HCT116 (cell line): ENCODE measurements around the gene STAT6. TPM values are rescaled to one million over a fixed set of nuclear protein-coding genes. Genes with fewer than 3 reads are reported as not detected.

Source experiments
- ATAC-seq: fragments of 200-7000 bp; cut with Tn5 transposase; 2 replicates; pipeline ENCODE4 v1.9.1; 2020; ENCODE audit warnings: mild to moderate bottlenecking, moderate library complexity
- BruUV-seq: library from RNA; stranded (reverse); fragments of 400-500 nt; replicated peaks from 2 replicates; lab custom pipeline; 2021; lab: Mats Ljungman, UMichigan
- CTCF ChIA-PET: fragments of 300-600 bp; sonication (Branson Sonifier 250); formaldehyde crosslinking; loops from one replicate; lab custom pipeline; 2021; ENCODE audit warnings: antibody characterized with exemption; lab: Charles Lee
- POLR2A ChIA-PET: fragments of 300-600, 350-600 bp; sonication (Branson Sonifier 250); formaldehyde crosslinking; loops from one replicate; lab custom pipeline; 2021; ENCODE audit warnings: antibody characterized with exemption; lab: Charles Lee
- RAD21 ChIA-PET, 2 experiments: fragments of 300-600 bp; sonication (Branson Sonifier 250); formaldehyde crosslinking; loops; one replicate each; lab custom pipeline; 2023; ENCODE audit warnings: low total read pairs in 2 of 2; ENCODE audit not compliant: uncharacterized antibody in 2 of 2, unreplicated experiment in 2 of 2, low non-redundant PET in 1 of 2; lab: Charles Lee
- DNase-seq: peaks from one replicate; pipeline ENCODE4 v3.0.0-alpha.2; 2010; ENCODE audit warnings: low read depth, low spot score
- H2AFZ ChIP-seq: fragments of 200-600 bp; shearing (Covaris generic), sonication (generic); 2 replicates; pipeline ENCODE4 v1.6.1; 2017; ENCODE audit warnings: low read depth, mixed run types, mixed read lengths, antibody characterized with exemption, low read length; ENCODE audit not compliant: poor library complexity, severe bottlenecking
- H3K27ac ChIP-seq: 2 replicates; pipeline ENCODE4 v1.5.1; 2012; ENCODE audit warnings: low read depth, low read length
- H3K27me3 ChIP-seq: fragments of 200-600 bp; sonication (generic); 2 replicates; pipeline ENCODE4 v1.6.1; 2016; ENCODE audit warnings: mixed run types, low read length, mixed read lengths; ENCODE audit not compliant: insufficient read depth
- H3K36me3 ChIP-seq, 2 experiments: fragments of 200-500 bp in 1 of 2; fragments of 200-600 bp in 1 of 2; sonication (Bioruptor generic) in 1 of 2; sonication (generic) in 1 of 2; 2 replicates each; pipeline versions ENCODE4 v1.5.1 to v1.6.1; 2014 to 2016; ENCODE audit warnings: low read length in 2 of 2, inconsistent platforms in 1 of 2, mixed read lengths in 1 of 2, mixed run types in 1 of 2; ENCODE audit not compliant: insufficient read depth in 2 of 2, control insufficient read depth in 1 of 2
- H3K4me1 ChIP-seq, 2 experiments: fragments of 200-600 bp in 1 of 2; sonication (generic) in 1 of 2; 2 replicates each; pipeline versions ENCODE4 v1.5.1 to v1.6.1; 2012 to 2017; ENCODE audit warnings: low read length in 2 of 2, inconsistent platforms in 1 of 2, mild to moderate bottlenecking in 1 of 2, mixed read lengths in 1 of 2, mixed run types in 1 of 2, moderate library complexity in 1 of 2; ENCODE audit not compliant: insufficient read depth in 2 of 2, control insufficient read depth in 1 of 2
- H3K4me2 ChIP-seq: fragments of 200-600 bp; sonication (generic); 2 replicates; pipeline ENCODE4 v1.6.1; 2017; ENCODE audit warnings: mixed run types, low read length, mixed read lengths
- H3K4me3 ChIP-seq, 2 experiments: fragments of 200-600 bp in 1 of 2; sonication (generic) in 1 of 2; replicated peaks in 1 of 2; 2 replicates each; pipeline ENCODE4 v1.5.1; 2011 to 2016; ENCODE audit warnings: low read length in 2 of 2, control low read depth in 1 of 2, low read depth in 1 of 2, mild to moderate bottlenecking in 1 of 2, mixed read lengths in 1 of 2, mixed run types in 1 of 2
- H3K79me2 ChIP-seq: fragments of 200-600 bp; sonication (generic); 2 replicates; pipeline ENCODE4 v1.6.1; 2017; ENCODE audit warnings: mild to moderate bottlenecking, mixed run types, low read length, moderate library complexity, mixed read lengths; ENCODE audit not compliant: insufficient read depth
- H3K9ac ChIP-seq: fragments of 200-600 bp; sonication (generic); 2 replicates; pipeline ENCODE4 v1.6.1; 2016; ENCODE audit warnings: low read length, mixed read lengths
- H3K9me2 ChIP-seq: fragments of 200-600 bp; sonication (generic), shearing (Covaris generic); 2 replicates; pipeline ENCODE4 v1.6.1; 2017; ENCODE audit warnings: mixed run types, mild to moderate bottlenecking, moderate library complexity; ENCODE audit not compliant: insufficient read depth
- H3K9me3 ChIP-seq, 2 experiments: fragments of 200-500 bp in 1 of 2; fragments of 200-600 bp in 1 of 2; sonication (Bioruptor generic) in 1 of 2; sonication (generic) in 1 of 2; 2 replicates each; pipeline ENCODE4 v1.6.1; 2014 to 2017; ENCODE audit warnings: low read length in 2 of 2, mixed read lengths in 2 of 2, inconsistent platforms in 1 of 2, low read depth in 1 of 2, mild to moderate bottlenecking in 1 of 2, mixed run types in 1 of 2, moderate library complexity in 1 of 2; ENCODE audit not compliant: control insufficient read depth in 1 of 2, insufficient read depth in 1 of 2
- H4K20me1 ChIP-seq: fragments of 200-600 bp; sonication (generic), shearing (Covaris generic); 2 replicates; pipeline ENCODE4 v1.6.1; 2017; ENCODE audit warnings: mixed run types, mild to moderate bottlenecking, moderate library complexity; ENCODE audit not compliant: insufficient read depth
- CBX3 ChIP-seq: IDR thresholded peaks from 2 replicates; pipeline ENCODE4 v1.6.1; 2012; ENCODE audit warnings: low read depth
- CEBPB ChIP-seq: IDR thresholded peaks from 2 replicates; pipeline ENCODE4 v1.6.1; 2012; ENCODE audit warnings: low read depth
- CTCF ChIP-seq, 3 experiments: fragments of 200-600 bp in 1 of 3; sonication (generic) in 1 of 3; IDR thresholded peaks in 2 of 3; conservative IDR thresholded peaks in 1 of 3; 2 replicates each; pipeline ENCODE4 v1.5.1; 2012 to 2017; ENCODE audit warnings: low read depth in 2 of 3, low read length in 2 of 3, antibody characterized with exemption in 1 of 3, borderline replicate concordance in 1 of 3, control low read depth in 1 of 3, mild to moderate bottlenecking in 1 of 3, mixed read lengths in 1 of 3, mixed run types in 1 of 3, moderate library complexity in 1 of 3; ENCODE audit not compliant: insufficient read depth in 1 of 3
- EGR1 ChIP-seq: IDR thresholded peaks from 2 replicates; pipeline ENCODE4 v1.6.1; 2012; ENCODE audit warnings: low read depth
- EZH2 ChIP-seq: fragments of 200-600 bp; sonication (generic); IDR thresholded peaks from 2 replicates; pipeline ENCODE4 v1.6.1; 2017; ENCODE audit warnings: antibody characterized with exemption, mixed run types
- EZH2phosphoT487 ChIP-seq: fragments of 200-600 bp; IDR thresholded peaks from 2 replicates; pipeline ENCODE4 v1.6.1; 2018; ENCODE audit warnings: antibody characterized with exemption, borderline replicate concordance
- FOSL1 ChIP-seq: IDR thresholded peaks from 2 replicates; pipeline ENCODE4 v1.6.1; 2012; ENCODE audit warnings: low read depth
- JUND ChIP-seq: IDR thresholded peaks from 2 replicates; pipeline ENCODE4 v1.6.1; 2012
- MAX ChIP-seq: IDR thresholded peaks from 2 replicates; pipeline ENCODE4 v1.6.1; 2012
- POLR2A ChIP-seq: IDR thresholded peaks from 2 replicates; pipeline ENCODE4 v1.7.0; 2011; ENCODE audit warnings: borderline replicate concordance; ENCODE audit not compliant: insufficient read depth, insufficient read length; ENCODE audit errors: extremely low read depth
- POLR2AphosphoS5 ChIP-seq: IDR thresholded peaks from 2 replicates; pipeline ENCODE4 v1.6.1; 2011; ENCODE audit warnings: mild to moderate bottlenecking, low read depth, low read length, moderate library complexity
- RAD21 ChIP-seq: IDR thresholded peaks from 2 replicates; pipeline ENCODE4 v1.6.1; 2012; ENCODE audit warnings: low read depth, mild to moderate bottlenecking
- REST ChIP-seq: IDR thresholded peaks from 2 replicates; pipeline ENCODE4 v1.6.1; 2012; ENCODE audit warnings: low read depth
- SIN3A ChIP-seq: IDR thresholded peaks from 2 replicates; pipeline ENCODE4 v1.6.1; 2012; ENCODE audit warnings: low read depth
- SRF ChIP-seq: IDR thresholded peaks from 2 replicates; pipeline ENCODE4 v1.6.1; 2012; ENCODE audit warnings: low read depth
- TCF7L2 ChIP-seq: IDR thresholded peaks from 2 replicates; pipeline ENCODE4 v1.7.0; 2011; ENCODE audit warnings: borderline replicate concordance, inconsistent platforms; ENCODE audit not compliant: insufficient read depth, insufficient read length; ENCODE audit errors: extremely low read depth
- YY1 ChIP-seq: IDR thresholded peaks from 2 replicates; pipeline ENCODE4 v1.6.1; 2011; ENCODE audit warnings: low read length, low read depth, moderate library complexity, mild to moderate bottlenecking; ENCODE audit not compliant: insufficient replicate concordance; ENCODE audit errors: extremely low read depth
- ZBTB33 ChIP-seq: IDR thresholded peaks from 2 replicates; pipeline ENCODE4 v1.6.1; 2011; ENCODE audit warnings: mild to moderate bottlenecking, low read length, moderate library complexity; ENCODE audit not compliant: insufficient replicate concordance; ENCODE audit errors: extremely low read depth
- ZFX ChIP-seq: fragments of 450-650 bp; IDR thresholded peaks from 2 replicates; pipeline ENCODE4 v1.6.1; 2017
- ZNF274 ChIP-seq: fragments of 200-500 bp; sonication (Bioruptor generic); IDR thresholded peaks from 2 replicates; pipeline ENCODE4 v1.6.1; 2014; ENCODE audit warnings: mild to moderate bottlenecking, low read depth, low read length, inconsistent platforms
- intact Hi-C: fragments of 100-400 bp; cut with micrococcal nuclease; formaldehyde crosslinking; loops from 2 replicates; pipeline ENCODE4 v1.10.0; 2022
- total RNA-seq: library from RNA; stranded (reverse); gene quantifications from one replicate; pipeline ENCODE4 v1.2.1, GENCODE V29; 2021; ENCODE audit not compliant: unreplicated experiment

STAT6 gene
- total RNA-seq, 1 experiment from 2014 or later, result 78.5 TPM

- no peaks in the 10 kb centered on the region for H3K9me3 ChIP-seq
- TF ChIP-seq YY1 (no peak), EZH2phosphoT487 (no peak), MAX (no peak), EGR1 (no peak), TCF7L2 (no peak), FOSL1 (no peak), ZFX (no peak), EZH2 (no peak), RAD21 (no peak), SRF (no peak), CBX3 (no peak), SIN3A (no peak), CTCF (IDR thresholded peaks at IDR 0.05 in 2 of 3, conservative IDR thresholded peaks at IDR 0.05 in 1 of 3; ENCODE audit: borderline replicate concordance in 1 of 3, insufficient read depth in 1 of 3, low read depth in 2 of 3, low read length in 2 of 3) (no peak), POLR2A (no peak), CEBPB (no peak), JUND (no peak), POLR2AphosphoS5 (no peak), ZNF274 (no peak), REST (no peak), ZBTB33 (no peak)
- TF ChIP-seq, all 23 proteins: peak for 0
- no peak for DNase-seq
- no peaks in the 10 kb centered on the region; the same call in 1 of the 2 replicates for H3K79me2 ChIP-seq
- ChIA-PET RAD21 (interaction anchor here in 1 of 2 experiments (1.1 kb wide), 1 partner anchor 12 kb away, joined by 3 read pairs; the partner anchor contains the start of gene STAT6), POLR2A (interaction anchor here (1.0 to 7.8 kb wide), 2 partner anchors 8 to 20 kb away, joined by 3 to 32 read pairs; partner anchors contain the start of gene NEMP1), CTCF (no interaction called here)
- no peak overlapping the region for H3K27ac ChIP-seq
- no TSS peak for BruUV-seq
- H3K9me2 ChIP-seq, result no peaks in the 10 kb centered on the region
- intact Hi-C loops, result no loop called here
- no peaks in the 10 kb centered on the region for H4K20me1 ChIP-seq
- H3K9ac ChIP-seq, result no peak overlapping the region
- no peak overlapping the region for H3K4me3 ChIP-seq
- no peak overlapping the region for H3K4me2 ChIP-seq
- H3K27me3 ChIP-seq, result no peaks in the 10 kb centered on the region
- peaks cover 13% of the 10 kb centered on the region in 2 experiments; a peak in 2 of 4 replicates for H3K36me3 ChIP-seq
- no peak for ATAC-seq
- H3K4me1 ChIP-seq, result peaks cover 35 to 50% of the 10 kb centered on the region in 2 experiments
- no peak overlapping the region for H2AFZ ChIP-seq
Measured at GRCh38 chr12:57099047-57099714, 12.0 kb downstream of the STAT6 start.
